ENCODE results near the gene KIAA1328.

- TF ChIP-seq, protein P1, sequence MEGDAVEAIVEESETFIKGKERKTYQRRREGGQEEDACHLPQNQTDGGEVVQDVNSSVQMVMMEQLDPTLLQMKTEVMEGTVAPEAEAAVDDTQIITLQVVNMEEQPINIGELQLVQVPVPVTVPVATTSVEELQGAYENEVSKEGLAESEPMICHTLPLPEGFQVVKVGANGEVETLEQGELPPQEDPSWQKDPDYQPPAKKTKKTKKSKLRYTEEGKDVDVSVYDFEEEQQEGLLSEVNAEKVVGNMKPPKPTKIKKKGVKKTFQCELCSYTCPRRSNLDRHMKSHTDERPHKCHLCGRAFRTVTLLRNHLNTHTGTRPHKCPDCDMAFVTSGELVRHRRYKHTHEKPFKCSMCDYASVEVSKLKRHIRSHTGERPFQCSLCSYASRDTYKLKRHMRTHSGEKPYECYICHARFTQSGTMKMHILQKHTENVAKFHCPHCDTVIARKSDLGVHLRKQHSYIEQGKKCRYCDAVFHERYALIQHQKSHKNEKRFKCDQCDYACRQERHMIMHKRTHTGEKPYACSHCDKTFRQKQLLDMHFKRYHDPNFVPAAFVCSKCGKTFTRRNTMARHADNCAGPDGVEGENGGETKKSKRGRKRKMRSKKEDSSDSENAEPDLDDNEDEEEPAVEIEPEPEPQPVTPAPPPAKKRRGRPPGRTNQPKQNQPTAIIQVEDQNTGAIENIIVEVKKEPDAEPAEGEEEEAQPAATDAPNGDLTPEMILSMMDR (IDR thresholded peaks at IDR 0.05; ENCODE audit: insufficient read depth, low read length), result no peak
- TF ChIP-seq POLR2AphosphoS5 (IDR thresholded peaks at IDR 0.05; ENCODE audit: low read depth) (no peak), SPI1 (IDR thresholded peaks at IDR 0.05; ENCODE audit: borderline replicate concordance, low read depth) (no peak), GABPA (IDR thresholded peaks at IDR 0.05; ENCODE audit: low read depth) (no peak), REST (IDR thresholded peaks at IDR 0.05; ENCODE audit: insufficient replicate concordance, low read depth) (no peak)
These were observed 122.0 kb downstream of the KIAA1328 start for GRCh38 chr18:36950960-36951359.
